ENCODE results near the gene ADGRV1. TPM values are rescaled to one million over a fixed set of nuclear protein-coding genes. Genes with fewer than 3 reads are reported as not detected.

The ADGRV1 gene
- total RNA-seq, 1 experiment from 2014 or later: 64.8 TPM

DNA sequence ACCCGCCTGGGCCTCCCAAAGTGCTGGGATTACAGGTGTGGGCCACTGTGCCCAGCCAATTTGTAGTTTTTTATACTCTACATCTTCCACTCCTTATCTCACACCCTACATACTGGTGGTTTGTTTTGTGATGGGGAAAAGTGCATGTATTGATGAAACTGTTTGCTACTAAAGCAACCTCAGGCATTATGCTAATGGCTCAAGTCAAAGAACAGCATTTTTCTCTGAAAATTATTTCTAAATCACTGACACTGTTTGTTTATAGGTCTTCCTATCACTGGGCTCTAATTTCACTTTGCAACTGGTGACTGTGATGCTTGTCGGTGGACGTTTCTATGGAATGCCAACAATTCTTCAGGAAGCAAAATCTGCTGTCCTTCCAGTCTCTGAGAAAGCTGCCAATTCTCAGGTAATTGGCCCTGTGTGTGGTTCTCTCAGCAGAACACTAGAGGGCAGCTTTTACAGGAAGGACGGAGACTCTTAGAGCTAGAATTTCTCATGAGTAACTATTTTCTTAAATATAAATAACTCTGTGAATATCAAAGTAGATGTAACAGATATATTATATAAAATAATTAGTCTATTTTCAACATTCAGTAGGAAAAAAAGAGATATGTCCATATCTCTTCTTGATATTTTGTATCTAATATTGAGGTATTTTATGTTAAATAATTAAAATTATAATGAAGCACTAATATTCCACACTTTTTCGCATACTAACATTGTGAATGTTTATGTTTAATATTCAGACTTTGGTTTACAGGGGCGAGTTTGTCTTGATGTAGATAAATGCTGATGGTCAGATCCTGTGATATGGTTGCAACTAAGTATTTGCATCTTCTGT, 244.1 kb downstream of the ADGRV1 start:
- H3K4me1 Mint-ChIP-seq: peaks cover 0 to 4% of the 10 kb centered on the region in 2 experiments; a peak in 1 of 4 replicates
- H3K23me2 ChIP-seq (ENCODE audit: insufficient read length, low read depth, low read length, poor library complexity, severe bottlenecking): no peaks in the 10 kb centered on the region
- no peak overlapping the region for H3K4ac ChIP-seq (ENCODE audit: low read depth, low read length)
- peaks cover 25 to 26% of the 10 kb centered on the region in 2 experiments for H3K9me3 Mint-ChIP-seq
- H3K4me1 ChIP-seq (ENCODE audit: insufficient read depth, low read length): no peaks in the 10 kb centered on the region
- TF ChIP-seq, protein P1, sequence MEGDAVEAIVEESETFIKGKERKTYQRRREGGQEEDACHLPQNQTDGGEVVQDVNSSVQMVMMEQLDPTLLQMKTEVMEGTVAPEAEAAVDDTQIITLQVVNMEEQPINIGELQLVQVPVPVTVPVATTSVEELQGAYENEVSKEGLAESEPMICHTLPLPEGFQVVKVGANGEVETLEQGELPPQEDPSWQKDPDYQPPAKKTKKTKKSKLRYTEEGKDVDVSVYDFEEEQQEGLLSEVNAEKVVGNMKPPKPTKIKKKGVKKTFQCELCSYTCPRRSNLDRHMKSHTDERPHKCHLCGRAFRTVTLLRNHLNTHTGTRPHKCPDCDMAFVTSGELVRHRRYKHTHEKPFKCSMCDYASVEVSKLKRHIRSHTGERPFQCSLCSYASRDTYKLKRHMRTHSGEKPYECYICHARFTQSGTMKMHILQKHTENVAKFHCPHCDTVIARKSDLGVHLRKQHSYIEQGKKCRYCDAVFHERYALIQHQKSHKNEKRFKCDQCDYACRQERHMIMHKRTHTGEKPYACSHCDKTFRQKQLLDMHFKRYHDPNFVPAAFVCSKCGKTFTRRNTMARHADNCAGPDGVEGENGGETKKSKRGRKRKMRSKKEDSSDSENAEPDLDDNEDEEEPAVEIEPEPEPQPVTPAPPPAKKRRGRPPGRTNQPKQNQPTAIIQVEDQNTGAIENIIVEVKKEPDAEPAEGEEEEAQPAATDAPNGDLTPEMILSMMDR (conservative IDR thresholded peaks at IDR 0.05): peak; percentile 88
- no peak overlapping the region for H3K4me2 ChIP-seq (ENCODE audit: insufficient read depth, insufficient read length, low read length)
- H4K8ac ChIP-seq (replicated peaks; ENCODE audit: insufficient read length, low read depth, low read length): no peak overlapping the region
- H3K56ac ChIP-seq (ENCODE audit: insufficient read length, low read depth, low read length): no peak overlapping the region
- H2AFZ ChIP-seq (ENCODE audit: low read length): no peak overlapping the region
- no CpG with 5 or more reads among the region's 6 CpGs for WGBS (ENCODE audit: extremely low coverage, insufficient read length, low lambda C conversion rate)
- no peak overlapping the region for H4K5ac ChIP-seq (ENCODE audit: insufficient read length, low read depth, low read length)
- no peak overlapping the region for H2BK5ac ChIP-seq (ENCODE audit: insufficient read length, low read length)
- H3K9me3 ChIP-seq (ENCODE audit: control insufficient read depth, low read depth, low read length): no peaks in the 10 kb centered on the region
- no peak overlapping the region for H3K23ac ChIP-seq (ENCODE audit: insufficient read length, low read depth, low read length)
- H3K27me3 Mint-ChIP-seq (ENCODE audit: low read depth): no peaks in the 10 kb centered on the region; the same call in 1 of the 2 replicates
- no peaks in the 10 kb centered on the region for H3K79me2 ChIP-seq (ENCODE audit: insufficient read depth, low read length)
- no peak overlapping the region for H4K91ac ChIP-seq (ENCODE audit: insufficient read length, low read depth, low read length)
- no peak overlapping the region for H2AK5ac ChIP-seq (ENCODE audit: insufficient read length, low read length)
- H3K18ac ChIP-seq (ENCODE audit: insufficient read length, low read depth, low read length): no peak overlapping the region
- no peak overlapping the region for H3K4me3 Mint-ChIP-seq
- no peak overlapping the region for H3K14ac ChIP-seq (ENCODE audit: insufficient read depth, low read length)
- H3K27ac Mint-ChIP-seq: peak overlapping the region in 1 of 3 experiments; percentile 13; a peak in 2 of 7 replicates
- peaks cover 15 to 29% (median 26%) of the 10 kb centered on the region in 3 experiments for H3K36me3 Mint-ChIP-seq (ENCODE audit: insufficient read depth in 1 of 3, low read depth in 3 of 3)
- peak; percentile 58 for DNase-seq
- no peaks in the 10 kb centered on the region for H3K79me1 ChIP-seq (ENCODE audit: insufficient read depth, low read depth, low read length, poor library complexity, severe bottlenecking)
- H3K9ac ChIP-seq (ENCODE audit: extremely low read depth, insufficient read length, low read length): no peak overlapping the region
- no peak overlapping the region for H2BK12ac ChIP-seq (ENCODE audit: insufficient read length, low read depth, low read length)
- H3T11ph ChIP-seq (ENCODE audit: low read length): no peak overlapping the region
- no peaks in the 10 kb centered on the region for H3K27me3 ChIP-seq (ENCODE audit: insufficient read depth, low read length)
- no peak overlapping the region for H2BK20ac ChIP-seq (ENCODE audit: low read depth, low read length, poor library complexity, severe bottlenecking)
- H2BK15ac ChIP-seq (ENCODE audit: low read depth, low read length): no peak overlapping the region
- H4K20me1 ChIP-seq (ENCODE audit: control insufficient read depth, insufficient read depth, insufficient read length): no peaks in the 10 kb centered on the region
- H2BK120ac ChIP-seq (ENCODE audit: low read depth, low read length, poor library complexity, severe bottlenecking): no peak overlapping the region
- H3K27ac ChIP-seq (ENCODE audit: insufficient read length, low read depth, low read length): no peak overlapping the region

Measured in H9 (cell line).